GM21360 (cell line): ENCODE measurements around the gene SAMD4A.

Experiments
- ATAC-seq: cut with Tn5 transposase; IDR thresholded peaks from one replicate; pipeline ENCODE4 v1.9.1; 2021; ENCODE audit warnings: mild to moderate bottlenecking, moderate library complexity; ENCODE audit not compliant: unreplicated experiment

Gene SAMD4A

GRCh38 chr14:54652188-54652587, 85.3 kb downstream of the SAMD4A start:
- no peak for ATAC-seq

DNA sequence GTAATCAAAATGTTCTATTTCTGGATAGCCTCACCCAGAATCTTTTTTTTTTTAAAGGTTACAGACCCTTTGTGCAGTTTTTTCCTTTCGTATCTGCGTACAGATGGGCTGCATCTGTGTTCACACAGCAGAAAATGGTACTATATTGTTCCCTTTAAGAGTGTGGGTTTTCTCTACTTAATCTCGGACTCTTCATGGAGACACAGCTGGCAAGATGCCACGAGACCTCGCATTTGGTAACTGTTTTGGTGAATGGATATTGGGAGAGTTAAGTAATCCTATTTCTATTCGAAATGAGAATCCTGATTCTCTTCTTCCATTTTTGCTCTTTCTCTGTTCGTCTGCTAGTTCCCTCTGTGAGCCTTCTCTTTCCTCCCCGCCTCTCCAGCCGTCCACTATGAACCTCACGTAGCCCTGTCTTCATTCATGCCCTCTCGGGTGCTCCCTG, 85.7 kb downstream of the SAMD4A start:
- no peak for ATAC-seq

- no peak for ATAC-seq
Measured at GRCh38 chr14:54653712-54654469, 87.0 kb downstream of the SAMD4A start.

- ATAC-seq = no peak
Measured at GRCh38 chr14:54654605-54655004, 87.7 kb downstream of the SAMD4A start.

DNA sequence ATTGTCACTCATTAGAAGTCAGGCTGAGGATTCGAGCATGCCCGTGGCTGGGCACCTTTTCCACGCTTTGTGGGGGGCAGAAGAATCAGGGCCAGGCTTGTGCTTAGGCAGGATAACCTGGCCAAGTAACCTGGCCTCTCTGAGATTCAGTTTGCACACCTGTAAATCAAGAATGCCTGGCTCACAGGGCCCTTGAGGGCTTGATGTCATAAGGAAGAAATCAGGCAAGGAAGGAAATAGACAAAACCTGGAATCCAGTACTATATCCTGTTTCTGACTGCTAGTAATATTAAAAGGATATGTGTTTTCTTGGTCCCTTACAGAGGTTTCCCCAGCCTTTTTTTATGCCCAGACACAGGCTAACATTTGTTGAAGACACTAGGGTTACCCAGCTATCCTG, 91.9 kb downstream of the SAMD4A start:
- ATAC-seq = no peak

GRCh38 chr14:54659365-54659764, 92.4 kb downstream of the SAMD4A start:
- no peak for ATAC-seq

DNA sequence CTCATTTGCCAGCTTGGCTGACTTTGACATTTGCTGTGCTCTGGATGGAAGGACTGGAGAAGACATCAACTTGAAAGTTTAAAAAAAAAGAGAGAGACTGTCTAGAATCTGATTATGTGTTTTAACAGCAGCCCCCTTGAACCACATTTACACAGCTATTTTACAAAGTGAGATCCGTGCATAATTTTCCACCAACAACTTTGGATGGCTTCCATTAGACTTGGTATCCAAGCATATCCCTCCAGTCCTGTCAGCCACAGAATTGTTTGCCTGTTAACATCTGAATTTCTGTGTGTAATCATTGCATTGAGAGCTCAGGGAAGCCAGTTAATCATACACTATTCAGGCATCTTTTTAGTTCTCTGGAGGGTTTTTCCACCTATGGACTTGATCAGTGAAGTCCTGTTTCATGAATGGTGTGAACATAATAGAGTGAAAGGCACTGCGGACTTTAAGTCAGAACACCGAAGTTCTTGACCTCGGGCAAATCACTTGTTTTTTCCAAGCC, 93.7 kb downstream of the SAMD4A start:
- ATAC-seq = no peak

DNA sequence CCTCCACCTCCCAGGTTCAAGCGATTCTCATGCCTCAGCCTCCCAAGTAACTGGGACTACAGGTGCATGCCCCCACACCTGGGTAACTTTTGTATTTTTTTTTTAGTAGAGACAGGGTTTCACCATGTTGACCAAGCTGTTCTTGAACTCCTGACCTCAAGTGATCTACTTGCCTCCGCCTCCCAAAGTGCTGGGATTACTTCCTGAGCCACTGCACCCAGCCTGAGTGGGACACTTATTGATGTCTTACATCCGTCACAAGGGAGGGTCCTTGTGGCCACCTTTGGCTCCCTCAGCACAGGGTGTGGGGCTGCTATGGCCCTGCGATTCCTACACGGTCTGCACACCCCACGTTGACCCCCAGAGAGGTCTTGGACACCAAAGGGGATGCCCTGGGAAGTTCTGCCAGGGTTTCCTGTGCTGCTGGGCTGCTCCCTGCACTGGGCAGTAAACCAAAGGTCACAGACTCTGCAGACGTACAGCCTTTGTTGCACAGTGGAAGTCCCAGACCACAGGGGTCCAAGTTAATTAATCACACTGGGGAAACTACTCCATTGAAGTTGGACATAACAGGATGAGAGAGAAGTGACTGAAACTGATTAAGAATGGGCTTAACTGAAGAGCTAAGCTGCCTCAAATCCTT, 95.7 kb downstream of the SAMD4A start:
- ATAC-seq = no peak

DNA sequence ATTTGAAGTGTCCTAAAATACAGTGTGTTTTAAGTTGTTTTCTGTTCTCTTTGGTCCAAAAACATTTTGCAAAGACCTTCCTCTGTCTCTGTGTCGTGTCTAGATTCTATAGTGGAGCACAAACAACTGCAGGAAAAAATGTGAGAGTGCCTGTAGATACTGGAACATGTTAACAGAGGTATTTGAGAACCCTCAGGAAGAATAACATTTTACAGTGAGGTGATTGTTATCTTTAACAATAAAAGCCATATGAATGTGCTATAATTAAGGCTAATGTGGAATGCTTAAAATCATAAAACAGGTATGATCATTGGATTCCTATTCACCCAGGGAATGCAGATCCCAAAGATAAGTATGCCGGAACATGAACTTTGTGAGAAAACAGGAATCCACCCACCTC, 98.0 kb downstream of the SAMD4A start:
- ATAC-seq = no peak

- ATAC-seq = peak; percentile 68
Measured at GRCh38 chr14:54665946-54666345, 99.0 kb downstream of the SAMD4A start.

DNA sequence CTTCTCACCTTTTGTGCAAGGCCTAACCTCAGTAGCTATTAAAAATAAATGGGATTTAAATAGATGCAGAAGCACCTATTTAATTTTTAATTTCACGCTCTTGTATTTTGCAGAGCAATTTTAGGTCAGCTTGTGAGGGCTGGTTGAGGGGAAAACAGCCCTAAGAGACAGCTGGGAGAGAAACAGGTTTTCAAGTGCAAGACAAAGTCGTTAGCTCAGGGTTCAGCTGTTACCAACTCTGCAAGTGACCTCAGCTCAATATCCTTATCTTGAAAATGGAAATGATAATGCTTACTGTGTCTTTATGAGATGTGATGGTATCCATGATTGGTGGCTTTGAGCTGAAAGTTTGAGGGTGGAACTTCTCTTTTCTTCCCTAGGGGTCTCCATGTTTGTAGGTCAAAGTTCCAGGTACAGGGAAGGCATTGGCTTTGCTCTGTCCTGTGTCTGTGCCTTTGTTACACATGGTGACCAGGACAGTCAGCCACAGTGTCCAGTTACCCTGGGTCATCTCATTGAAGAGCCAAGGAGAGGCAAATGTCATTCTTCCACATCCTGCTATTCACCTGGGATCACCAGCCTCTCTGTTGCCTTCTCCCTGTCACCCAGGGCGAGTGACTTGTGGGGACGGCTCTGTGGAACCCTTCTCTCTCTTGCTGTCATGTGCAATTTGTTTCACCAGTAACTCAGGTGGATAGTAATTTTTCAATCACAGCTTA, 100.3 kb downstream of the SAMD4A start:
- ATAC-seq = no peak

DNA sequence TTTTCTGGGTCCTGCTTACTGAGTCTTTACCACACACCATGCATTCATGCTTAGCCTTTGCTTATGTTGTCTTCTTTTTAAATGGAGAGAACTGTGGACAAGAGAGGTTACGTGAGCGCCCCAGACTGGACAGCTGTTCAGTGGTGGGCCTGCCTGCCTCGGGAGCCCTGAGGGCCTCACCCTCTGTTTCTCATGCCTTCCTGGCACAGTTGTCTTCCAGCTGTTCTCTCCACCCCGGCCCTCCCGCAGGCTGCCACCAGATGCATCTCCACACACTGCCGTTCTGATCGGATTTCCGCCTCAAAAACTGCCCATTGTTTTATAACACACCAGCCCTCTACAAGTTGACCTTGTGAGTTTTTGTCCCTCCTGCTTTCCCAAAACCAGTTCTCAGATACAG, 100.8 kb downstream of the SAMD4A start:
- ATAC-seq = no peak

- no peak for ATAC-seq
Measured at GRCh38 chr14:54669721-54670561, 103.0 kb downstream of the SAMD4A start.

- ATAC-seq = no peak
Measured at GRCh38 chr14:54671537-54671936, 104.6 kb downstream of the SAMD4A start.

GRCh38 chr14:54672181-54672580, 105.3 kb downstream of the SAMD4A start:
- ATAC-seq = no peak

- ATAC-seq = no peak
Measured at GRCh38 chr14:54672688-54673087, 105.8 kb downstream of the SAMD4A start.

DNA sequence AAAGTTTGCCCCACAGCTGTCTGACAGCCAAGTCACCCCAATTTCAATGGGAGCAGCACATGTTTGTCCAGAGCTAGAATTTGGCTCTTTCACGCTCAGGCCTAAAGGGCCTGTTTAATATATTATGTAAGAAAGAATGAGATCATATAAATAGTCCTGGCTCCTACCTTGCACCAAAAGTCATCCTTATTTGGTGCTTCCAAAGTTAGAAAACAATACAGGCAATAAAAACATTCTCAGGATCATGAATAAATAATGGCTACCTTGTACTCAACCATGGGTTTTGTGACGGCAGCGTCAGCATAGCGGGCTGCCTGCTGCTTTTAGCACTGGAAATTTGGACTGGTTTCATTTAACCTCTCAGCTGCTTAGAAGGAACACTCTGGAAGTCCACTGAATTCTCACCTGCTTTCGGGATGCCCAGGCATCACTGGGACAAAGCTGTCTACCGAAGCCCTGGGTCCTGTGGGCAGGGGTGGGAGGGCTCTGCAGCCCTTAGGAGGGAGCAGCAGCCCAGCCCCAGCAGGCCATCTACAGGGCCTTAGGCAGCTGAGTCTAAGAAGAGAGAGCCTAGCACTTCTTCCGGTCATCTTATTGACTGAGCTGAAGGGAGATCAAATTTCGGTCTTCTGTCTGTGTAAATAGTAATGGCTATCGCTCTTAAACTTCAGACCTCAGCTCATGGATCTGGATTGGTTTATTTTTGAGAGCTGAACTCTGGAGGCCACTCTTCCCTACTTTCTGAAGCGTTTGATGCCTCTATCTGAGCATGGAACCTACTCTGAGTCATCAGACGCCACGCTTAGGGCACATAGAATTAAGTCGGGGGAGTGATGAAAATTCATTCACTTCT, 106.5 kb downstream of the SAMD4A start:
- no peak for ATAC-seq

- ATAC-seq = no peak
Measured at GRCh38 chr14:54674046-54674741, 107.3 kb downstream of the SAMD4A start.
